Astrocyte of the spinal cord (primary cell): ENCODE results near the gene CD80.

Experiments used
- DNase-seq: peaks from one replicate; pipeline ENCODE4 v3.0.0; 2011; ENCODE audit warnings: low read depth, low spot score
- H3K4me3 ChIP-seq: 2 replicates; pipeline ENCODE4 v1.5.1; 2011; ENCODE audit warnings: low read depth, mild to moderate bottlenecking, low read length, moderate library complexity
- in situ Hi-C: cut with HindIII; loops from 2 replicates; pipeline ENCODE4 v1.10.0; 2017; ENCODE audit warnings: low sequenced_read_pairs
- TF ChIP-seq, protein P1 (sequence below): IDR thresholded peaks from 2 replicates; pipeline ENCODE4 v1.5.1; 2012; ENCODE audit warnings: low read depth, mild to moderate bottlenecking, low read length, inconsistent platforms

Gene CD80

DNA sequence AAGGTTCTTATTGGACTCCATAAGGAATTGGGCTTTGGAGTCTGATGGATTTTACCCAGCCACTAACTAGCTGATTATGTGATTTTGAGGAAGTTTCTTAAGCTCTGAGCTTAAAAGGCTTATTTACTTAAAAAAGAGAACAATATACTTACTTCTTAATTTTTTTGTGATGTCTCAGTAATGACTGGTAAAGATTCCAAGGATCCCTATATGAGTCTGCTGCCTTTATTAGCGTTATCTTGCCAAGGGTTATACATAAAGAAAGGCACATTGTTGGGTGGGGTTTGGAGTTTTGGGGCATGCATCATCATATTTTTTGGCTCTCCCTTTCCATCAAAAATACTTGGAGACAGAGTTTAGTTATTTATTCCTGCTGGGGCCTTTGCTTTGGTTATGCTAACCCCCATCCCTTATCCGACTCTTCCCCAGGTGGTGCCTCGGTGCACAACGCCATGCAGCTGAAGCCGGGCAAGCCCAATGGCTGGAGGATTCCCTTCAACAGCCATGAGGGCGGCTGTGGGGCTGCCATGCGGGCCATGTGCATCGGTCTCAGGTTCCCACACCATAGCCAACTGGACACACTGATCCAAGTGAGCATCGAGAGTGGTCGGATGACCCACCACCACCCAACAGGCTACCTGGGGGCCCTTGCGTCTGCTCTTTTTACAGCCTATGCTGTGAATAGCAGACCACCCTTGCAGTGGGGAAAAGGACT, 26.6 kb upstream of the CD80 start:
- TF ChIP-seq, protein P1, sequence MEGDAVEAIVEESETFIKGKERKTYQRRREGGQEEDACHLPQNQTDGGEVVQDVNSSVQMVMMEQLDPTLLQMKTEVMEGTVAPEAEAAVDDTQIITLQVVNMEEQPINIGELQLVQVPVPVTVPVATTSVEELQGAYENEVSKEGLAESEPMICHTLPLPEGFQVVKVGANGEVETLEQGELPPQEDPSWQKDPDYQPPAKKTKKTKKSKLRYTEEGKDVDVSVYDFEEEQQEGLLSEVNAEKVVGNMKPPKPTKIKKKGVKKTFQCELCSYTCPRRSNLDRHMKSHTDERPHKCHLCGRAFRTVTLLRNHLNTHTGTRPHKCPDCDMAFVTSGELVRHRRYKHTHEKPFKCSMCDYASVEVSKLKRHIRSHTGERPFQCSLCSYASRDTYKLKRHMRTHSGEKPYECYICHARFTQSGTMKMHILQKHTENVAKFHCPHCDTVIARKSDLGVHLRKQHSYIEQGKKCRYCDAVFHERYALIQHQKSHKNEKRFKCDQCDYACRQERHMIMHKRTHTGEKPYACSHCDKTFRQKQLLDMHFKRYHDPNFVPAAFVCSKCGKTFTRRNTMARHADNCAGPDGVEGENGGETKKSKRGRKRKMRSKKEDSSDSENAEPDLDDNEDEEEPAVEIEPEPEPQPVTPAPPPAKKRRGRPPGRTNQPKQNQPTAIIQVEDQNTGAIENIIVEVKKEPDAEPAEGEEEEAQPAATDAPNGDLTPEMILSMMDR: no peak
- DNase-seq: no peak
- in situ Hi-C loops: no loop called here
- H3K4me3 ChIP-seq: no peak overlapping the region

DNA sequence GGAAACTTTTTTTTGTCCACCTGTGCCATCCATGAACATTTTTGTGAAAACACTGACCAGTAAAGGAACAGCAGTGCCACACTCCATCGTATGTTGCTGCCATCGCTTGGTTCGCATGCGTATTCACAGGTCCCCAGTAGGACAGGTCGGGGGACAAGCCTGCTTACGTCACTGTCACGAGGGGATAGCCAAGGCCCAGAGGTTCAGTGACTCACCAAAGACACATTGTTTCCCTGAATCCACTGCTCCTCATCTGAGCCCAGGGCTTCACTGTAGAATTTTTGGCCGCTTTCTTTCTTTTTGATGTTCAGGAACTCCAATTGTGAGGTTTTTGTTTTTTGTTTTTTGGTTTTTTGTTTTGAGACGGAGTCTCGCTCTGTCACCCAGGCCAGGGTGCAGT, 25.8 kb upstream of the CD80 start:
- in situ Hi-C loops: no loop called here

DNA sequence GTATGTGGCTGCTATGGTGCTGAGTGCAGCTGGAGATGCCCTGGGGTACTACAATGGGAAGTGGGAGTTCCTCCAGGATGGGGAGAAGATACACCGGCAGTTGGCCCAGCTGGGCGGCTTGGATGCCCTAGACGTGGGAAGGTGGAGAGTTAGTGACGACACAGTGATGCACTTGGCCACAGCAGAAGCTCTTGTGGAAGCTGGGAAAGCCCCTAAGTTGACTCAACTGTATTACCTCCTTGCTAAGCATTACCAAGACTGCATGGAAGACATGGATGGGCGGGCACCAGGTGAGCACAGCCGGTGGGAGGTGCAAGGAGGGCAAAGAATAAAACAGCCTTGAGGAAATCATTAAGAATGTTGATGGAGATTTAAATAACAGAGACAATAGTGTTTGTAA, 22.8 kb upstream of the CD80 start:
- TF ChIP-seq, protein P1: no peak
- in situ Hi-C loops: no loop called here
- H3K4me3 ChIP-seq: no peak overlapping the region
- DNase-seq: no peak

More for the DNA sequence above, 25.8 kb upstream of the CD80 start:
- H3K4me3 ChIP-seq: no peak overlapping the region
- no peak for DNase-seq
- TF ChIP-seq, protein P1: no peak

DNA sequence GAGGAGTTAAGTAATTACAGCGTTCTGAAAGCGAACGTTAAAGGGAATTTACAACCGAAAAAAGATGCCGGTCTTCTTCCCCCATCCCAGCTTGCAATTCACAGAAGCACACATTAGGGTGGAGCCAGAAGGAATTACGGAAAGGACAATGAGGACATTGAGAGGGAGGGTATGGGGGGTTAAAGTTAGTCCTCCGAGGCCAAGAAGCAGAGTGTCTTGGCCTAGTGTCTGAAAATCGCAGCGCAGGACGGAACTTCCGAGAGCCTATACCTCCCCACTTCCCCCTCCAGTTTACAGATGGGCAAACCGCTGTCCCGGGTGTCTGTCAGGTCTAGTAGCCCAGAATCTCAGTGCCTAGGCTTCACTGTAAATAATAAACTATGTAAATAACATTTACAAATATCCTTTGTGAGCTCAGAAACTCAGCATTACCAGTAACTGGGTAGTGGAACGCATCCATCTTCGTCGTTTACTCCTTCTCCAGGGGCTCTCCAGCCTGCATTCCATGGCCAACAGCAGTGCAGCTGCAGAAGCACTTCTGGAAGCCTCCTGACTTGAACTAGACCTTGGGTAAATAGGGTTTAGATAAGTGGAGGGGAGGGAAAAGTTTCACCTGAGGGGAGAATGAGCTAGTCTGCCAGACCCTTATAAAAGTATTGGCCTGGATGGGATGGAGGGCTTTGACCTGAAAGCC, 20.8 kb upstream of the CD80 start:
- TF ChIP-seq, protein P1: no peak
- DNase-seq: no peak
- in situ Hi-C loops: no loop called here

DNA sequence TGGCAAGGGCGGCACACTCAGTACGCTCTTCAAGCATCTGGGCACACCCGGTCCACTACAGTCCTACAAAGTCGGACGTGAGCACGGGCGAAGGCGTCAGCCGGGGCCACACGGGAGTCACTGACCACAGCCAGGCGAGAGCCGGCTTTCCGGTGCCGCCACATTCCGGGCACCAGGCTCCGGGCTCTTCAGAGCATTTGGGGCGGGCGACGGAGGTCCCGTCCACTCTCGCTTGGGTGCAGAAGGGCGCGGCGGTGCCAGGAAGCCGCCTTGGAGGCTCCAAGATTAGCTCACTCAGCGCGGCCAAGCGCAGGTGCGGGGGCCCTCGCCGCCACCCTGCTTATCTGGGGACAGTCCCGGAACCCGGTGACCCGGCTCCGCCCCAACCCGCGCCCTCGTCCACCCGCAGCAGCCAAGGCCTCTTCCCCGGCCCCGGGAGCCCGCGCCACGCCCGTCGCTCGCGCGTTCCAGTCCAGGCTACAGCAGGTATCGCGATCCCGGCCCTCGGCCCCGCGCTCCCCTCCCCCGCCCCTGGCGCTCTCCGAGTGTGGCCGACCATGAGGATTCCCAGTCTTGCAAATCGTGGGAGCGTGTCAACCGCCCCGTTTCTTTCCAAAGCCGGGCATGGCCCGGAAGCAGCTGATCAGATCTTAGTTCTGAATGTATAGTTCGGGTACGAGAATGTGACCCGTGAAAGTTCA, 20.1 kb upstream of the CD80 start, which contains the start of gene ADPRH:
TSS of gene ADPRH (plus strand) at position 127 of the 701 bp plus-strand sequence. CDS start 2,678 bp downstream, outside the sequence.
- in situ Hi-C loops: no loop called here
- H3K4me3 ChIP-seq: peak within 1 kb of the TSS; percentile 56
- TF ChIP-seq, protein P1: no peak
- peak; percentile 74 for DNase-seq

More for the DNA sequence above, 20.8 kb upstream of the CD80 start:
- peak overlapping the region; percentile 56 for H3K4me3 ChIP-seq

DNA sequence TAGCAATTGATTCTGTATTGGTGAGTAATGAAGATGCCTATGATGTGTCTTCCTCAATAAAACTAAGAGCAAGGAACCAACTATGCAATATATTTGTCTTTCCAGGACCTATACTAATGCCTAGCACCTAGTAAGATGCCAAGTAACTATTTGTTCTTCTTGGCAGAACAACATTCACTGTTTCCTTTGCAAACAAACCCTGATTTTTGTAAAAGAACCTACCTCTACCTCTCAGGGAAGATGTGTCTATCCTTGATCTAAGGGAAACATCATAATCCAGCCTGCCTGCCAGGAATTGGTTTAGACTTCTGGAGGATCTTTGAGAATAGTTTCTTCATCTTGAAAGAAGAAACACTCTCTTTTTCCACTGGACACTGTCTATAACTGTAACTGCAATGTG, 16.1 kb upstream of the CD80 start:
- TF ChIP-seq, protein P1: no peak
- in situ Hi-C loops: no loop called here
- H3K4me3 ChIP-seq: no peak overlapping the region
- no peak for DNase-seq
